H7 (cell line): Measurements from ENCODE around the gene GATB. TPM values are rescaled to one million over a fixed set of nuclear protein-coding genes. Genes with fewer than 3 reads are reported as not detected.
"Not testable (repeated sequence)": the region's sequence is repeated elsewhere in the genome, so short reads cannot be mapped to it uniquely, and the experiment has no call there.

Experiments
- DNase-seq: peaks from one replicate; pipeline ENCODE4 v3.0.0; 2012
- H3K27me3 ChIP-seq: 2 replicates; pipeline ENCODE4 v1.6.0; 2011; ENCODE audit warnings: mild to moderate bottlenecking, low read length; ENCODE audit not compliant: control insufficient read depth, insufficient read depth
- H3K36me3 ChIP-seq: replicated peaks from 2 replicates; pipeline ENCODE4 v1.5.1; 2011; ENCODE audit warnings: low read length; ENCODE audit not compliant: control insufficient read depth, insufficient read depth
- H3K4me3 ChIP-seq: 2 replicates; pipeline ENCODE4 v1.5.1; 2011; ENCODE audit warnings: low read depth, mild to moderate bottlenecking, control low read depth, low read length, moderate library complexity; ENCODE audit not compliant: insufficient read depth
- total RNA-seq: library from RNA; depleted of rRNA; stranded (reverse); fragments of >200 nt; shearing (Covaris generic); gene quantifications from 2 replicates; pipeline ENCODE4 v1.2.3, GENCODE V29; 2014

The GATB gene
- total RNA-seq, 1 experiment from 2014 or later = 18.8 TPM

DNA sequence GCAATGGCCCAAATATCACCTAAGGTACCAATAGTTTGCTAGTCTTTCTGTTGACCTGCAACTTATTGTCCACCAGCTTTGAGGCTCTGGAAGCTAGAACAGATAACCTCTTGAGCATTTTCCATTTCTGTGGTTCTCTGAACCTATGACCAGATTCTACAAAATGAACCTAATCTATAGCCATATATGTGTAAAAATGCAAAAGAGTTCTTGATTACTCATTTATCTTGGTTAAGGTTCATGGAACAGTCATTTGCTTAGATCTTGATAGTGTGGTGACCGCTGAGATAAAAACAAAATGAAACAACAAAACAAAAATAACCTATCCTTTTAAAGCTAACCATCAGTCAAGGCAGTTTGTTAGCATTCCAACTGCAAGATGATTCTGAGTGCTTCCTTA, 9.3 kb upstream of the GATB start:
- DNase-seq = no peak
- Histone ChIP-seq H3K36me3 (no peaks in the 10 kb centered on the region), H3K4me3 (no peak overlapping the region), H3K27me3 (no peaks in the 10 kb centered on the region)

DNA sequence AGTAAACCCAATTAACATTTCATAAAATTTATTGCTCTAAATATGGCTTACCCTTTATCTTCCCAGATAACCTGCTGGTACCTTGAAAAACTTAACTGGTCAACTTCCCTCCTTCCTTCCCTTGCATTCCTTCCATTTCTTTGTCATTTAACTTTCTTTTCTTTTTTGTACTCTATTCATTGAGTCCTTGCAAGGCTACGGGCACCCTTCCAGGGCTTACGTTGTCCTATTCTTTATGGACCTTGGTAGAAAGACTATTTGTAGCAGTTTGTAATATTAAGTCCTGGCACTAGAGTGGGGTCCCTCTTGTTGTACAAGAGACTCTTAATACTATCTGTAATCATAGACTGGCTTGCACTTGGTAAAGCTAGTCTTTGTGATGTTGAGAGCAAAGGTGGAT, 8.0 kb upstream of the GATB start:
- H3K4me3 ChIP-seq = no peak overlapping the region
- no peak for DNase-seq
- no peaks in the 10 kb centered on the region for H3K36me3 ChIP-seq
- H3K27me3 ChIP-seq = no peaks in the 10 kb centered on the region

DNA sequence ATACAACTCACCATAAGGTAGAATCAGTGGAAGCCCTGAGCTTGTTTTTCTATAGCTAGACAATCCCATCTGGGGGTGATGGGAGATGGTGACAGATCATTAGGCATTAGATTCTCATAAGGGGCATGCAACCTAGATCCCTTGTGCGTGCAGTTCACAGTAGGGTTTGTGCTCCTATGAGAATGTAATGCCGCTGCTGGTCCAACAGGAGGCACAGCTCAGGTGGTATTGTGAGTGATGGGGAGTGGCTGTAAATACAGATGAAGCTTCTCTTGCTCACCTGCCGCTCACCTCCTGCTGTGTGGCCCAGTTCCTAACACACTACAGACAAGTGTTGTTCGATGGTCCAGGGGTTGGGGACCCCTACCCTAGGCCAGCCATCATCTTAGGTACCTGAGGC, 5.9 kb upstream of the GATB start:
- H3K4me3 ChIP-seq = no peak overlapping the region
- H3K27me3 ChIP-seq = no peaks in the 10 kb centered on the region
- no peak for DNase-seq
- H3K36me3 ChIP-seq = no peaks in the 10 kb centered on the region

DNA sequence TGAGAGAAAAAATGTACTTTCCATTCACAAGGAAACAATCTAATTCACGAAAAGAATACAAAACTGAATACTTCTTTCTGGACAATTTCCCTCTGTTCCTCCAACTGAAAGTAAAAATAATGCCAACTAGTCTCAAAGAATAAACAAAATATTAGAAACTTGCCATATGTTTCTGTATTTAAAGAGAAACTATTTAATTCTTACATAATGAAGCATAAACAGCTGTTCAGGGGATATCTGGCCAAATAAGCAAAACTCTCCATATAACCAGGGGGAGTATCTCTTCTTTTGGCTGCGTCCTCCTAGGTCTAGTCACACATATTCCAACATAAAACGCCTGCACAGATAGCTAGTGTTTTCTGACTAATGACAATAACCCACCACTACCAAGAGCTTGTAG, 805 bp downstream of the GATB start:
- H3K36me3 ChIP-seq = no peaks in the 10 kb centered on the region
- DNase-seq = no peak

DNA sequence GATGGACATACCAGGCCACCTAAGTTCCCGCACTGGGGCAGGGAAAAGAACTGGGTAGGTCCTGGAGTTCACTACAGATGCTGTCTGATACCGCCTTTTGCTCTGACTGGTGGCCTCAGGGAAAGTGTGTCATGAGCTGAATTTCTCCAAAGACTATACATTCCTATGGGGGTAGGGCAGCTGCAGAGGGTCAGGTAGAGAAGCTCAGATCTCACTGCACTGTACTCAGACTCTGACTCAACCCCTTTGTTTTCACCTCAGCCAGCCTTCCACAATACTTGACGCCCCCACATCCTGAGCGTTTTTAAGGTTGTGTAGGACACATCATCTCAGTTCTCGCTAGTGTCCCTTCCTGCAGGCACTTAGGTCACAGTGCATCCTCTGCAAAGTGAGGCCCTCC, 7.8 kb downstream of the GATB start:
- DNase-seq = no peak
- H3K27me3 ChIP-seq = no peaks in the 10 kb centered on the region

More for the DNA sequence above, 805 bp downstream of the GATB start:
- Histone ChIP-seq H3K4me3 (peak overlapping the region; percentile 79), H3K27me3 (no peaks in the 10 kb centered on the region)

DNA sequence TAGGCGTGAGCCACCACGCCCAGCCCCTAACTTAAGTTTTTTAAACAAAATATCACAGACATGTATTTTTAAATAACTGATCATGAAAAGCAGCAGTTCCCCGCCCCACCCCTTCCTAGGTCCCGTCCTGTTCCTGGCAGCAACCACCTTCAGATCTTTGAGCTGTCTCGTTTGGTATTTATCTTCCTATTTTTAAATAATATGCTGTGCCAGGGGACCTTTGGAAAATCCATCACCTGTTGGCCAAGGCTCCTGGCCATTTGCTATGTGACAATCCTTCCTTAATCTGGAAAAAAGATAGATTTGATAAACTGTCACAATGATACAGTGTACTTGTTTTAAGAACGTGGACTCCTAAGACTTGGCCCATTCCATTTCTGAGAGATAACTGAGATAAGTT, 10.7 kb downstream of the GATB start:
- Histone ChIP-seq H3K27me3 (no peaks in the 10 kb centered on the region), H3K4me3 (no peak overlapping the region), H3K36me3 (no peaks in the 10 kb centered on the region)
- DNase-seq = no peak

More for the DNA sequence above, 7.8 kb downstream of the GATB start:
- no peak overlapping the region for H3K4me3 ChIP-seq
- H3K36me3 ChIP-seq = no peaks in the 10 kb centered on the region

DNA sequence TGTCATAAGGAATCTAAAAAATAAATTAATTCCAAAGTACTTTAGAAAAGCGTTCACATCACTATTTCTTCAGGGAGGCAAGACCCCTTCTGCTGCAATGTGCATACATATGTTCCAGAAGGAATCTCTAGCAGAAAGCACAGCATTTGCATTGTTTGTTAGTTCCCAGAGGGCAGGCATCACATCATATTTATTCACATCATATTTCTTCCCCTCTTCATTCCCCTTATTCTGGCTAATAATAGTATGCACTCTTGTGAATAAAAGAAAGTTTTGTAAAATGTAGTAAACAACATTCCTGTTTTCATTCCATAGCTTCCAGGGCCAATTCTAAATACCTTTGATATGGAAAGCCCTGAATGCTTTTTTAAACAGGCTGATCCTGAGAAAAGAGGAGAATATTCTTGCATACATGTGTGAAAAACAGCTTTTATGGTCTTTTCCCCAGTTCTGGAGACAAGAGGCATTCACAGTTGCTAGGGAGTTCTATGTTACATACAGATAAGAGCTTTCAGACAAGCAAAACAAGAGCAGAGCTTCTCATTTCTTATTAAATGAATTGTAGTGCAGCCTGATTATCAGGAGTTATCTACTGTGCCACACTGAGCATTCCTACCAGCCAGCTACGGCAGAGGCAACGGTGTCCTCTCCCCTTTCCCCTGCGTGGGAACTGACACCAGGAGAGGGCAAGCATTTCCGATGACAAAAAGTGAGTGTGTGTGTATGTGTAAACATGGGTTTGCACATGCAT, 15.2 kb downstream of the GATB start:
- no peak for DNase-seq

DNA sequence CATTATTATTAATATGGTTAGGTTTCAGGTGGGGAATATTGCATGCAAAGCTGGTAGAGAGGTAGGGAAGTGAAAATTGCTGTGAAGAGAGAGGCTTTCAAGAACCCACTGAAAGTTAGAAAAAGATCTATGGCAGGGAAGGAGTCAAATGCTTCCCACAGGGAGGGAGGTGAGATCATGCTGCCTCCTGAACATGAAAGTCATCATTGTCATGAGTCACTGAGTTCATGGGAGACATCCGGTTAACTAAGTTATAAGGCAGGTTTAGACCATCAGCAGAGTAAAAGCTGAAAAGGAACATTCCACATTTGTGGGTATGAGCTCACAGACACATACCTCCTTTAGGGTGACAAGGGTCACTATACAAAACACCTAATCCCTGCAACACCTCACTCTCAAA, 16.2 kb downstream of the GATB start:
- Histone ChIP-seq H3K27me3 (no peaks in the 10 kb centered on the region), H3K36me3 (no peaks in the 10 kb centered on the region), H3K4me3 (no peak overlapping the region)
- peak; percentile 41 for DNase-seq

More for the DNA sequence above, 15.2 kb downstream of the GATB start:
- Histone ChIP-seq H3K4me3 (no peak overlapping the region), H3K36me3 (no peaks in the 10 kb centered on the region), H3K27me3 (no peaks in the 10 kb centered on the region)

DNA sequence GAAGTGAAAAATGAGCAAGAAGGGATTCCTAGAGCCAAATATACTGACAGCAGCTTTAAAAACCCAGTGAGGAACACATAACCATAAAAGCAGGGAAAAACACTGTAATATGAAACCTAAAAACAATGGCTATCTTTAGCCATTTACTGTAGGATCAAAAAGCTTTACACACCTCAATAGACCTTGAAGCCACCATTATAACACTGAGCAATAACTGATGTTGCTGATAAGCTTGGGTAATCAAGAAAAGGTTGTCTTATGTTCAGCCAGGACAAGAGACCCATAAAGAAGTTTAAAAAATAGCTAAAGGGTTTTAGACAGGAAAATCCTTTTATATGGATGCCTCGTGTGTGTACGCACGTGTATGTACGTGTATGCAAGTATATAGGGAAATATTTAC, 16.9 kb downstream of the GATB start:
- DNase-seq = no peak
- Histone ChIP-seq H3K27me3 (no peaks in the 10 kb centered on the region), H3K4me3 (no peak overlapping the region)

DNA sequence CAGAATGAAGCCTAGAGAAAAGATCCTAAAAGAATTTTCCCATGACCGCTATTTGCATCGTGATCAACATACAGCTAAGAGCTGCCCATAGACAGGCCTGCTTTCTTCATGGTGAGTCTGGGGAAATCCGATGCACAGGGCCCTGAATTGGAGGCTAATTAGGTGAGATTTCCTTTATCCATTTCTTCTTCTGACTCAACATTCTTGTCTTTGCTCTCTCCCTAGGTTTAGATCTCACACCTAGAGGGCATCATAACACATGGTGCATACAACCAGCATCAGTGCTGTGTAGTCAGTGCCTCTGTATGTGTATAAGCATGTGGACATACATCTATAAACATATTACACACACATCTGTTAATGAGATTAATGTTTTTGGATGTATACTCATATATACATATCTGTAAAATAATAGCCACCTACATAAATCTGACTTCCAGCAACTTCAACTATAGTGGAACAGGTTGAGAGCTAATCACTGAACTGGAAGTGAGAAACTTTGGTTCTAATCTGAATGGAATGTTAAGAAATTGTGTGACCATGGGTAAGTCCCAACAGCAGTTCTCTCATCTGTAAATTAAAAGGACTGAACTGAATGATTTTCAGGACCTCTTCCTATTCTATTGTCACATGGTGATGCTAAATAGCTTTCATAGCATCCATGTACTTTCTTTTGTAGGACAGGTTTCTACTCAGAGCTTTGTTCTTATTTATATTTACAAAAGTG, 17.5 kb downstream of the GATB start:
- Histone ChIP-seq H3K4me3 (no peak overlapping the region), H3K36me3 (no peaks in the 10 kb centered on the region), H3K27me3 (no peaks in the 10 kb centered on the region)
- no peak for DNase-seq

More for the DNA sequence above, 16.9 kb downstream of the GATB start:
- H3K36me3 ChIP-seq = no peaks in the 10 kb centered on the region

DNA sequence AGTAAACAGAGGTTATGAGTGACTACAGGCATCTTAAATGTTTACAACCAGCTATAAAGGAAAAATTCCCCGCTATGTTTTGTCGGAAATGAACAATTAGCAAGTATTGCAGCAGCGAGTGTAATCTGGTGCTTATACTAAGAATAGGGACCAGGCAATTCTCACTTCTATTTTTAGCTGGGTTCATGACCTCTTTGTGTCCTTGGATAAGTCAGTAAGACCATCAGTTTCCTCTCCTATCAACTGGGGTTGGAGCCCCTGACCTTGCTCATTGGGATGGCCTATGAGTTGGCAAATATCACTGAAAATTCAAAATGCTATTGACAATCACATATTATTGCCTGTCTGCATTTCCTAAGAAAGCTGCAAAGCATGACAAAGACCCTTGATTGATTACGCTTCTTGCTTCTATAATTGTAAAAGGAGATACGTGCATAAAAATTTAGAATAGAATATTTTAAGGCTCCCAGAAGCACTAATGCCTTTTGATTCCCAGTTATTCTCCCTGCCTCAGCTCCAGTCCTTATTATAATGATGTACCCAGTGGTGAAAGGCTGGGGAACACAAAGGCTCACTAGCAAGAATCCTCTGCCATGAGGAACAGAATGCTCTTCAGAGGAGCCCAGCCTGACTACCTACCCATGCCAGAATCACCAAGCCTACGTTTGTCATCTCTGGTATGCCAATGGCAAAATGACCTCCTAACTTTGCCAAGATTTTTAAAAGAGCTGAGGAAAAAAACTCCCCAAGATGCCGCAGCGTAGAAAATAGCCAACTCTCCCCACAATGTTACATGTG, 21.9 kb downstream of the GATB start:
- no peak for DNase-seq
- H3K27me3 ChIP-seq = no peaks in the 10 kb centered on the region
- no peaks in the 10 kb centered on the region for H3K36me3 ChIP-seq
- no peak overlapping the region for H3K4me3 ChIP-seq

DNA sequence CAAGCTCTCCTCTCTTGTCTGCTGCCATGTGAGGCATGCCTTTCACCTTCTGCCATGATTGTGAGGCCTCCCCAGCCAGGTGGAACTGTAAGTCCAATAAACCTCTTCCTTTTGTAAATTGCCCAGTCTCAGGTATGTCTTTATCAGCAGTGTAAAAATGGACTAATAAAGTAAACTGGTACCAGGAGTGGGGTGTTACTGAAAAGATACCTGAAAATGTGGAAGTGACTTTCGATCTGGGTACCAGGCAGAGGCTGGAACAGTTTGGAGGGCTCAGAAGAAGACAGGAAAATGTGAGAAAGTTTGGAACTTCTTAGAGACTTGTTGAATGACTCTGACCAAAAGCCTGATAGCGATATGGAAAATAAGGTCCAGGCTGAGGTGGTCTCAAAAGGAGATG, 24.0 kb downstream of the GATB start:
- not testable (repeated sequence) for H3K4me3 ChIP-seq, H3K36me3 ChIP-seq, H3K27me3 ChIP-seq, DNase-seq

DNA sequence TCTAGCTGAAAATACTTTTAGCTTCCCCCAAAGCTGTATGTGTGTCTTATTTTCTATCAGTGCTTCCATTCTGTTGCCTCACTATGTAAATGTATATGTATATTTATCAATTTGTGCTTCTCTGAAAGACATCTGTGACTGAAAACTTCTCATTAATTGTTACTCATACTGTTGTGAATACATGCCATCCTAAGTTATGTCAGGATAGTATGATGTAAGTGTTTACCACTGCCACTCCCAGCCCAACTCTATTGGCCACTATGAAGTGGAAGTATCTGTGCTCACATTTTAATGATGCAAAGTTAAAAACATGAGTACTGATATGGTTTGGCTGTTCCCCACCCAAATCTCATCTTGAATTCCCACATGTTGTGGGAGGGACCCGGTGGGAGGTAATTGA, 24.4 kb downstream of the GATB start:
- no peak for DNase-seq
- Histone ChIP-seq H3K27me3 (no peaks in the 10 kb centered on the region), H3K4me3 (no peak overlapping the region), H3K36me3 (no peaks in the 10 kb centered on the region)

DNA sequence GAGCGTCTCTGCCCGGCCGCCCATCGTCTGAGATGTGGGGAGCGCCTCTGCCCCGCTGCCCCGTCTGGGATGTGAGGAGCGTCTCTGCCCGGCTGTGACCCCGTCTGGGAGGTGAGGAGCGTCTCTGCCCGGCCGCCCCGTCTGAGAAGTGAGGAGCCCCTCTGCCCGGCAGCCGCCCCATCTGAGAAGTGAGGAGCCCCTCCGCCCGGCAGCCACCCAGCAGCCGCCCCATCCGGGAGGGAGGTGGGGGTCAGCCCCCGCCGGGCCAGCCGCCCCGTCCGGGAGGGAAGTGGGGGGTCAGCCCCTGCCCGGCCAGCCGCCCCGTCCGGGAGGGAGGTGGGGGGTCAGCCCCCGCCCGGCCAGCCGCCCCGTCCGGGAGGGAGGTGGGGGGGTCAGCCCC, 29.1 kb downstream of the GATB start:
- not testable (repeated sequence) for H3K4me3 ChIP-seq, DNase-seq, H3K27me3 ChIP-seq, H3K36me3 ChIP-seq
